CD14-positive monocyte (primary cell): Measurements from ENCODE around the gene TBX6. TPM values are rescaled to one million over a fixed set of nuclear protein-coding genes. Genes with fewer than 3 reads are reported as not detected.

ENCODE experiments used
- DNase-seq, 3 donors: peaks; one replicate each; pipeline ENCODE4 v3.0.0-alpha.2; 2011 to 2022
- H2AFZ ChIP-seq: 2 replicates; pipeline ENCODE4 v1.6.0; 2012; ENCODE audit warnings: mild to moderate bottlenecking, low read depth, low read length, inconsistent platforms; ENCODE audit not compliant: insufficient read depth, poor library complexity, severe bottlenecking
- H3K27ac ChIP-seq, 2 donors: 1 replicate in 1 of 2; 2 replicates in 1 of 2; pipeline ENCODE4 v1.5.1; 2012 to 2013; ENCODE audit warnings: low read length in 2 of 2, control low read depth in 1 of 2, inconsistent platforms in 1 of 2, low read depth in 1 of 2, mild to moderate bottlenecking in 1 of 2
- H3K27me3 ChIP-seq, 2 donors: one replicate each; pipeline versions ENCODE4 v1.6.0 to v1.6.1; 2011 to 2013; ENCODE audit warnings: low read length in 2 of 2; ENCODE audit not compliant: control insufficient read depth in 2 of 2, insufficient read depth in 2 of 2
- H3K36me3 ChIP-seq, 2 donors: replicated peaks in 1 of 2; 1 replicate in 1 of 2; 2 replicates in 1 of 2; pipeline versions ENCODE4 v1.5.1 to v1.6.1; 2012 to 2013; ENCODE audit warnings: low read length in 2 of 2, control low read depth in 1 of 2, inconsistent platforms in 1 of 2, mild to moderate bottlenecking in 1 of 2; ENCODE audit not compliant: insufficient read depth in 2 of 2, control insufficient read depth in 1 of 2
- H3K4me1 ChIP-seq, 2 donors: 1 replicate in 1 of 2; 2 replicates in 1 of 2; pipeline versions ENCODE4 v1.5.1 to v1.6.1; 2012 to 2013; ENCODE audit warnings: low read length in 2 of 2, control low read depth in 1 of 2, inconsistent platforms in 1 of 2, mild to moderate bottlenecking in 1 of 2, moderate library complexity in 1 of 2; ENCODE audit not compliant: insufficient read depth in 2 of 2, control insufficient read depth in 1 of 2
- H3K4me2 ChIP-seq: replicated peaks from 2 replicates; pipeline ENCODE3; 2012; ENCODE audit warnings: low read length, moderate library complexity, mild to moderate bottlenecking; ENCODE audit not compliant: poor library complexity, severe bottlenecking; ENCODE audit errors: extremely low read depth
- H3K4me3 ChIP-seq, 3 experiments: fragments of 200-600 bp in 1 of 3; sonication (generic) in 1 of 3; replicated peaks in 1 of 3; 1 replicate in 2 of 3; 2 replicates in 1 of 3; pipeline ENCODE4 v1.5.1; 2011 to 2013; ENCODE audit warnings: low read length in 3 of 3, mild to moderate bottlenecking in 3 of 3, control low read depth in 2 of 3, low read depth in 2 of 3, inconsistent platforms in 1 of 3, moderate library complexity in 1 of 3
- H3K79me2 ChIP-seq: 2 replicates; pipeline ENCODE4 v1.6.0; 2012; ENCODE audit warnings: mild to moderate bottlenecking, control low read depth, inconsistent platforms, low read length, moderate library complexity; ENCODE audit not compliant: insufficient read depth
- H3K9ac ChIP-seq: 2 replicates; pipeline ENCODE4 v1.6.0; 2017; ENCODE audit warnings: low read length, mild to moderate bottlenecking; ENCODE audit not compliant: insufficient read depth, poor library complexity, severe bottlenecking
- H3K9me3 ChIP-seq, 2 donors: replicated peaks in 1 of 2; 1 replicate in 1 of 2; 2 replicates in 1 of 2; pipeline versions ENCODE4 v1.5.1 to v1.6.1; 2012 to 2013; ENCODE audit warnings: low read length in 2 of 2, control low read depth in 1 of 2; ENCODE audit not compliant: control insufficient read depth in 1 of 2, insufficient read depth in 1 of 2
- H4K20me1 ChIP-seq: 2 replicates; pipeline ENCODE4 v1.6.0; 2012; ENCODE audit warnings: mild to moderate bottlenecking, low read length, control low read depth, moderate library complexity; ENCODE audit not compliant: insufficient read depth
- H3K27ac Mint-ChIP-seq, 7 donors: one replicate each; pipeline ENCODE4 v1.8.0; 2020; ENCODE audit warnings: mild to moderate bottlenecking in 7 of 7, mixed read lengths in 7 of 7, moderate library complexity in 6 of 7, inconsistent platforms in 2 of 7
- H3K27me3 Mint-ChIP-seq, 3 donors: one replicate each; pipeline ENCODE4 v1.8.0; 2021 to 2022; ENCODE audit warnings: low read depth in 3 of 3, mild to moderate bottlenecking in 3 of 3, mixed read lengths in 3 of 3, moderate library complexity in 3 of 3, inconsistent platforms in 1 of 3
- H3K36me3 Mint-ChIP-seq, 2 donors: one replicate each; pipeline ENCODE4 v1.8.0; 2020; ENCODE audit warnings: mixed read lengths in 2 of 2, inconsistent platforms in 1 of 2, mild to moderate bottlenecking in 1 of 2
- H3K4me1 Mint-ChIP-seq: one replicate; pipeline ENCODE4 v1.8.0; 2020; ENCODE audit warnings: mild to moderate bottlenecking, mixed read lengths
- H3K4me3 Mint-ChIP-seq, 2 donors: one replicate each; pipeline ENCODE4 v1.8.0; 2020; ENCODE audit warnings: mild to moderate bottlenecking in 2 of 2, mixed read lengths in 2 of 2, moderate library complexity in 1 of 2
- H3K9me3 Mint-ChIP-seq, 7 donors: one replicate each; pipeline ENCODE4 v1.8.0; 2020 to 2022; ENCODE audit warnings: mixed read lengths in 7 of 7, mild to moderate bottlenecking in 6 of 7, moderate library complexity in 6 of 7, inconsistent platforms in 2 of 7
- CTCF ChIP-seq: fragments of 200-600 bp; IDR thresholded peaks from one replicate; pipeline ENCODE4 v1.8.0; 2022; ENCODE audit warnings: antibody characterized with exemption, mild to moderate bottlenecking
- WGBS: methylation state at CpG from one replicate; pipeline ENCODE4 v1.1.5; 2013; ENCODE audit warnings: missing lambda C conversion rate; ENCODE audit not compliant: insufficient coverage; 5-methylcytosine and 5-hydroxymethylcytosine counted together
- intact Hi-C, 2 donors: fragments of 100-400 bp; cut with micrococcal nuclease; formaldehyde crosslinking; loops; one replicate each; pipeline versions ENCODE4 v1.15.0 to v1.15.1; 2023
- polyA minus RNA-seq: library from RNA; depleted of rRNA, polyadenylated mRNA; stranded (reverse); fragments of >200 nt; gene quantifications from 2 replicates; pipeline ENCODE4 v1.2.3, GENCODE V29; 2012
- polyA plus RNA-seq, 3 donors: library from polyadenylated mRNA; depleted of rRNA in 1 of 3; unstranded in 2 of 3; stranded (reverse) in 1 of 3; fragments of 300-500 nt in 2 of 3; fragments of >200 nt in 1 of 3; fragmentation: Illumina TruSeq in 2 of 3; gene quantifications; 1 replicate in 2 of 3; 2 replicates in 1 of 3; pipeline ENCODE4 v1.2.3, GENCODE V29; 2012 to 2021
- total RNA-seq, 12 experiments: library from RNA in 1 of 12; stranded (reverse) in 1 of 12; fragments of 120-200 nt in 1 of 12; gene quantifications; one replicate each; pipeline ENCODE4 v1.2.4 and lab custom pipeline; 2013 to 2026; ENCODE audit warnings: mixed read lengths in 6 of 12, inconsistent platforms in 1 of 12

The TBX6 gene
- 0.92 TPM for total RNA-seq (2013)
- polyA plus RNA-seq (under 1 TPM; 0.10 to 0.65 (median 0.11) TPM), polyA minus RNA-seq (0.48 and 1.1 TPM in 2 replicates), total RNA-seq (lab: John Stamatoyannopoulos, UW) (0.17 to 1.5 (median 0.59) reads per million in 11 experiments)

- H3K27ac Mint-ChIP-seq: peak within 1 kb of the TSS; percentile 86 to 97 (median 96)
- peak within 1 kb of the TSS; percentile 81 to 87 for H3K27ac ChIP-seq
- H3K4me1 Mint-ChIP-seq: peaks cover 77% of the 10 kb centered on the region
- peaks cover 0 to 5% (median under 1%) of the 10 kb centered on the region in 3 donors for H3K27me3 Mint-ChIP-seq
- H3K36me3 Mint-ChIP-seq: peaks cover 22 to 32% of the 10 kb centered on the region in 2 donors
- peaks cover 7 to 17% (median 12%) of the 10 kb centered on the region in 7 donors for H3K9me3 Mint-ChIP-seq
- H3K27me3 ChIP-seq: no peaks in the 10 kb centered on the region
- peak within 1 kb of the TSS; percentile 63 for H3K9ac ChIP-seq
- DNase-seq: peak; percentile 90 to 93 (median 93)
- no peak for TF ChIP-seq CTCF
- peak within 1 kb of the TSS; percentile 83 to 92 for H3K4me3 Mint-ChIP-seq
- peaks cover 23% of the 10 kb centered on the region for H3K79me2 ChIP-seq
- no peaks in the 10 kb centered on the region for H4K20me1 ChIP-seq
- intact Hi-C loops: loop anchor here in 1 of 2 donors (2.0 kb wide), 2 partner anchors 15 to 31 kb away; partner anchors contain the start of gene MAPK3
- H3K4me1 ChIP-seq: peaks cover 77 to 95% of the 10 kb centered on the region in 2 donors
- H3K4me3 ChIP-seq: peak within 1 kb of the TSS; percentile 40 to 88 (median 62)
- H3K36me3 ChIP-seq: peaks cover 12 to 13% of the 10 kb centered on the region in 2 donors
- peak within 1 kb of the TSS; percentile 86 for H3K4me2 ChIP-seq
- peak within 1 kb of the TSS; percentile 92 for H2AFZ ChIP-seq
- 1% methylated on average over 65 of the region's 76 CpGs for WGBS
- peaks cover 4 to 9% of the 10 kb centered on the region in 2 donors for H3K9me3 ChIP-seq
Measured at GRCh38 chr16:30091474-30092372, at the start of gene TBX6. Gene TBX6 (minus strand): TSS chr16:30091924. CDS start chr16:30091193, 731 bp downstream.
